SH-SY5Y (cell line): ENCODE results near the gene LNX1.

Source experiments
- GATA2 ChIP-seq: IDR thresholded peaks from 2 replicates; pipeline ENCODE4 v1.6.1; 2011; ENCODE audit warnings: mild to moderate bottlenecking, low read depth, low read length
- GATA3 ChIP-seq: IDR thresholded peaks from 2 replicates; pipeline ENCODE4 v1.6.1; 2011; ENCODE audit warnings: low read depth, mild to moderate bottlenecking, low read length, moderate library complexity

Gene LNX1

DNA sequence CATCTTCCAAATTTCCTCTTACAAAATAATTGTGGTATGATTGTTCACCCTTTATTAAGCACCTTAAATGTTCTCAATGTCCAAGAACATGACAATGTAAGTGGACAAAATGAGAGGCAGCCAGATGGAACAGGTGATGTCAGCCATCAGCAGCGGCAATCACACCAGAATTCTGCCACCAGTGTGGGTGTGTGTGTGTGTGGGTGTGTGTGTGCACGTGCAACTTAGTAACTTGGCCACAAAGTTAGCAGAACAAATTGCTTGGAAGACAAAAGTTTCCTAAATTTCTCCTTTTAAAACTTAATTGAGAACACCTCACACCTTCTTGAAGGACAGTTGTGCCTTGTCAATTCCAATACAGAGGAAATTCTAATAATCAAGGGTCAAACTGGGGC lies 18.7 kb downstream of the LNX1 start:
- TF ChIP-seq GATA3: no peak
- no peak for TF ChIP-seq GATA2

DNA sequence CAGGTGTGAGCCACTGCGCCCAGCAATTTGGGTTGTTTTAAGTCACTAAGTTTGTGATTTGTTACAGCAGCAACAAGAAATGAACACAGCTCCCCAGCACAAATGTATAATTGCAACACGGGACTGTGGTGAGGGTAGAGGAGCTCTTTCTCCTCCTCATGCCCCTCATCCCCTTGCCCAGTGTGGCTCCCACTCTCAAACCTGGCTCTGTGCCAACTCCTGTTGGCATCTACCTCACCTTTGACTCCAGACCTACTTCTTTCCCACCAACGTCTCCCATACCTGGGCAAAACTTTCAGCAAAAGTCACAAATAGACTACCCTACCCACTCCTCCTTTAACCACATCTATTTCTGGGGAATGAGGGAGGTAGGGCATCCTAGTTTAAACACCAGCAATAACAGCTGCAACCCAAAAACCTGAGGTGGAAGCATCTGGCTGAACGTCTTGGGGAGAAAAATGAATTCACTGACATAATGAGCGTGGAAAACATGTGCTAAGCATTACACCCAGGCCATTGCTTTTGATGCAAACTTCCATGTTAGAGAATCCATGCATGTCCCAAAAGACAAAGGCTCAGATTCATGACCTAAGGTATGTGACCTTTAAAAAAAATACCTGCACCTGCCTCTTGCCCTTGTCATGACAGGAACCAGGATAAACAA lies 19.2 kb downstream of the LNX1 start:
- TF ChIP-seq GATA2: no peak

DNA sequence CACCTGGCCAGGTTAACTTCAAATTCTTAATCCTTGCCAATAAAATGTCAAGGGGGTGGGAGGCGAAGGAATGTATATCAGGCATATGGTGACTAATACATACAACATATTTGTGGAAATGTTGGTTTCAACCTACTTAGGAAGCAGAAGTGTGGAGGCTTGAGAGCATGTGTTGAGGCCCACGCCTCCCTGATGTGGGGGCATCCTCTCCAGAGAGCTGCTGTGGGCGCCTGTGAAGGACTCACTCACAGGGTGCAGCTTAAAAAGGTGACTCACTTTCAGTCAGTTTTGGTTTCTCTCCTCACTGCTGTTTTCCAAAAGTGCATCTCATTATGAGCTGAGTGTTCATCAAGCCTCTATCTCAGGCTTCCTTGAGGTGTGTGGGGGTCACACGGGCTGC lies 27.5 kb downstream of the LNX1 start:
- TF ChIP-seq GATA2: no peak
- no peak for TF ChIP-seq GATA3

DNA sequence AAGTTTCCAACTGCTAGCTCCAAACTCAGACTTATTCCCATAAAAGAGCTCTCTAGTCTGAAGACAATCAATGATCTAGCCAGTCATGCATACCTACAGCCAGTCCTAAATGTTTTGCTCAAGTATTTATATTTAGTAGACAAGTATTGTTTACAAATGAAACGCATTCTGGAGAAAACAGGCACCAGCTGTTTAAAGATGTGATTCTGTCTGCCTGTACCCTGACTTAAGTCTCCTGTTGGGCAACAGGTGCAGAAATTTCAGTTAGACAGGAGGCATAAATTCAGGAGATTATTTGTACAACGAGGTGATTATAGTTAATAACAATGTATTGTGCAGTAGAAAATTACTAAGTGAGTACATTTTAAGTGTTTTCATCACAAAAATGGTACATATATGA lies 28.9 kb downstream of the LNX1 start:
- TF ChIP-seq GATA2 (no peak), GATA3 (no peak)

DNA sequence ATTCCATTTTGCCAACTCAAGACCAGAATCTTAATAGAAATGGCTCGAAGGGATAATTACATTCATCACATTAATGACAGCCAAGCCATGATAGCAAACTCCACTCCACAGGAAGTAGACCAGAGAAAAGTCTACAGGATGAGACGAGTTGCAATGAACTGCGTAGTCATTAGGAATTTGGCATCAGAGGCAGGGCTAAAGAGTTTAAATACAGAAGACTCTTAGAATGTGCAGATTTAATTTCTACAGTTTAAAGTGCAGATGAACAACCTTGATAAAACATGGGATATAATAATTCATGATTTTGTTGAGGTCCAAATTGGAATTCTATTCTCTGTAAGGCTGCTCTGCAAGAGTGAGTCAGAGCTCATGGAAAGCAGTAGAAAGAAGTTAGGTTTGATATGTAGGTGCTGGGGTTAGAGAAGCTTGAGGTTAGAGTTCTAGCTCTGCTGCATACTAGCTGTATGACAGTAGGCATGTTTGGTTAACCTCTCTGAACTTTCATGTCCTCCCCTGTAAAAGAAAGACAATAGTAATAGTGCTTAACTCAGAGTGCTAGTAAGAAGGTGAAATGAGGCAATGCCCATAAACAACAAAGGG lies 32.2 kb downstream of the LNX1 start:
- no peak for TF ChIP-seq GATA3
- no peak for TF ChIP-seq GATA2

DNA sequence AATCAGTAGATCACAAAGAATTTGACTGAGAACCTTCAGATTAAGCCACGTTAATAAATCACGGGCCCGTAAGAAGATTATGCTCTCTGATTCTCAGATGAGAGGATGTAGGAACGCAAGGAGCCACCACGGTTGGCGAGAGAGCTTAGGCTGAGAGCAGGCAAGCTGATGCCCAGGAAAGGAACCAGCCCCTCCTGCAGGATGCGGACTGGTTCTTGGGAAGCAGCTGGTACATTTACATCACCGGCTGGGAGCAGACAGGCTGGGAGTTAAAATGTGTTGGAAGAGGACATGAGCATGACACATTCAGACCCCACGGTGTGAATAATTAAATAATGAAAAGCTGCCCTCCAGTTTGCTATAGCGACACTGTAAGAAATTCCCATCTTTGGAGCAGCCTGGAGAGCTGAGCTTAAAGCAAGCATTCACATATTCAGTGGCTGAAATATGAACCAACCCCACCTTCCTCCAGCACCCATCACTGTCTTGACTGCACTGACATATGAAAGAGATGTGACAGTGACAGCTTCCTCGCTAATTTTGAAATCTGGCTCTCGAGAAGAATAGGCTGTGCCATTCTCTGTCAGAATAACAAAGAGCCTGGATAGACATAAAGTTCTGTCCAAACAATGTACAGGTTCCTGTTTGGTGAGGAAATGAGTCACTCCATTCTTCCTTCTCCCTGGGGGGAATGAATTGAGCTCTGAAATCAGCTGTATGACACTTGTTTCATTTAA lies 33.1 kb downstream of the LNX1 start:
- no peak for TF ChIP-seq GATA3
- no peak for TF ChIP-seq GATA2

DNA sequence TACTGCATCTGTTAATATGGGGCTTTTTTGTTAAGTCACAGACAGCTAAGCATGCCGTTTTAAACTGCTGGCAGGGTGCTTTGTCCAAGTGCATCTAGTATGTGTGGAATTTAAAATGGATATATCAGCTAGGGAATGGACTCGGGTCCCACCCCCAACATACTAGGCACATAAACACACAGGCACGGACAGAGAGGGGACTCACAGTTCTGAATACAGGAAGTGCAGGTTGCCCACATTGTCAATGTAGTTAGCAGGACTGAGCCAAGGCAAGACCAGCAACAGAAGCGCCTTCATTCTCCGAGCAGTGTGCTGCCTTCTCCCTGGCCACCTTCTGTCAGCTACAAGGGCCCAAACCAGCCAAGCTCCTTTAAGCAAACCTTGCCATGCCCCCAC lies 33.6 kb downstream of the LNX1 start:
- no peak for TF ChIP-seq GATA3
- TF ChIP-seq GATA2: no peak

DNA sequence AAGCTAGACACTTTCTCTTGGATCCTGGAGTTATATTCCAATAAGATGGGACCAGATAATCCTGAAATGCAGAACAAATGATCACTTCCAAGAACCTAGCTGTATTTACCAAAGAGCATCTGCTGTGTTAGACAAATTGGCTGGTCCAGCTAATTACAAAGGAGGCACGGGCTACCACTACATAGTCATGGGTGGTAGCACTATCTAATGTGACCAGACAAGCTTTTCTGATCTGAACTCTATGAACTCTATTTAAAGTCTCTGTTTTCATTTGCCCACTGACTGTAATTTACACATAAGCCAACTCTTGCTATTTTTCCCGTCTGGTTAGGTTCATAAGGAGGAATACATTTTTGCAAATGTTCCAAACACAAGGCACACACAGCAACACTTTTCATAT lies 34.6 kb downstream of the LNX1 start:
- no peak for TF ChIP-seq GATA2
- no peak for TF ChIP-seq GATA3

DNA sequence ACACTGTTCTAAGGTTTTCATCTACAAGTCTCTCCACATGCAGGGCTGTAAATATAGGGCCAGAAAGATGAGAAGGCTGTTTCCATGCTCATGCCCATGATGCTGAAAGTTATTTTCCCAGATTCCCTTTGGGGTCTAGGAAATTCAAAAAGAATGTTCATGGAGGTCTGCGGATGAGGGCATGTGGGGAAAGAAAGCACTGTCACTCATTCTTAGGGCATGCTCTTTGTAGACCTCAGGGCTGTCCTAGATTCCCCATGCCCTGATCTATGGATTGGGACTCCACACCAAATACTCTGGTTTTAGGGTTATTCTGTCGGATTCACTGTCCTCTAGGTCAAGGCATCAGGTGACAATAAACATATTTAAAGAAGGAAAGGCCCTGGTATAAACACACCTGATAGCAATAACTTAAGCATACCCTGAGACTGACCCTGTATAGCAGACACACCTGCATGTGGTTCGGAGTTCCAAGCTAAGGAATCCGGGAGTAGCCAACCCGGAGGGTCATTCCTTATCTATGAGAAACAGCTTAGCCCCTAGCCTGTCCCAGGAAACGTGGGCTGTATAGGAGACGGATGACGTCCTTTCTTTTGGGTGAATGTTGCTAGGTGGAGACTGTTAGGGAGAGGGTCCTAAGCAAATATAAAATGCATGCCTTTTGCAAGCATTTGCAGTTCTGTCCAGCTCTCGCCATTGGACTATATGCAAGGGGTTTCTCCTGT lies 37.6 kb downstream of the LNX1 start:
- no peak for TF ChIP-seq GATA2
- no peak for TF ChIP-seq GATA3

DNA sequence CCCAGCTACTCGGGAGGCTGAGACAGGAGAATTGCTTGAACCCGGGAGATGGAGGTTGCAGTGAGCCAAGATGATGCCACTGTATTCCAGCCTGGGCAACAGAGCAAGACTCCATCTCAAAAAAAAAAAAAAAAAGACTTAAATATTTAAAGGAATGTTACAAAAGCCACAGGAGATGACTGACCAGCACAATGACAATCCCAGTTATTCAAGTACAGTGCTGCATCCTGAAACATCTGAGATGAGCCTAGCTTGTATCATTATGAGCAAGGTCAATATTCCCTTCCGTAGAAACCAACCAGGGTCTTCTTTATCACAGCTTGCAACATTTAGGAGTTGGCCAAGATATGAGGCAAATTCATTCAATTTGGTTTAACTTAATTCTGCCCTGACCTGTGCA lies 38.6 kb downstream of the LNX1 start:
- TF ChIP-seq GATA2 (no peak), GATA3 (no peak)

DNA sequence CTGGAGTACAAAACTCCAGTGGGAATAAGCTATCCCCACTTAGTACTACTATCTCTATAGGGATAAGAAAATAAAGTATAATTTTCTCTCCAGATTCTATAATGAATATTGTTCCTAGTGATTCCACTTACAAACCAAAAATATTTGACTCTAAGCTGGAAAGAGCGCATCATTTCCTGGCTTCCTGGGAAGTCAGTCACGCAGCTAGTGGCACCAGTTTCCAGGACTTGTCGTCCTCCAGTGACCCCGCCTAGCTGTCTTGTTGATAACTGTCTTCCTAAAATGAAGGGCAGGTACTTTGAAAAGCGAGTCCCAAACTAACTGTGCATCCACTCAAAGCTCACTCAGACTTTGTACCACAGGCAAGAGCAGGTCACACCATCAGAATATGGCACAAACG lies 39.3 kb downstream of the LNX1 start:
- TF ChIP-seq GATA3: no peak
- TF ChIP-seq GATA2: no peak

DNA sequence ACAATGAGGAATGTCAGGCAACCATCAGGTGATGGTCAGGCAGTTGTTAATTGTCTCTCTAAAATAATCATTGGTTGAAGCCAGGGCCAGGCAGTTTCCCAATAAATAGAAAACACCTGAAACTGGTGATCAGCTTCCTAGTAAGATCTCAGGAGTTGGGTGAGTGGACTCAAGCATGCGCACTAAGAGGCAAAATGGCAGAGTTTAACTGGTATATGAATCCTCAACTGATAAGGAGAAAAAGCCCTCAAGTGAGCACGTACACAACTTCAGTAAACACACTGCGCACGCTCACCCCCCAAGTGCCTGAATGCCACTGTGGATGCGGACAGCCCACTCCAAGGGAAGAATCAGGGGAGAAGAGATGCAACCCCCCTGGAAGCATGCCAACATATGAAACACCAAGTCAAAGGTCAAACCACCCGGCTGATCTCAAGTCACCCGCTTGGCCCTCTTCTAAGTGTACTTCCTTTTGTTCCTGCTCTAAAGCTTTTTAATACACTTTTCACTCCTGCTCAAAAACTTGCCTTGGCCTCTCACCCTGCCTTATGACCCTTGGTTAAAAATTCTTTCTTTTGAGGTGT lies 39.9 kb downstream of the LNX1 start:
- TF ChIP-seq GATA3 (no peak), GATA2 (no peak)

DNA sequence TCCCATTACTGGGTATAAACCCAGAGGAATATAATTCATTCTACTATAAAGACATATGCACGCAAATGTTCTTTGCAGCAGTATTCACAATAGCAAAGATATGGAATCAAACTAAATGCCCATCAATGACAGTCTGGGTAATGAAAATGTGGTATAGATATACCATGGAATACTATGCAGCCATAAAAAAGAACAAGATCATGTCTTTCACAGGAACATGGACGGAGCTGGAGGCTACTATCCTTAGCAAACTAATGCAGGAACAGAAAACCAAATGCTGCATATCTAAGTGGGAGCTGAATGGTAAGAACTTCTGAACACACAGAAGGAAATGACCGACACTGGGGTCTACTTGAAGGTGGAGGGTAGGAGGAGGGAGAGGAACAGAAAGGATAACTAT lies 42.6 kb downstream of the LNX1 start:
- TF ChIP-seq GATA3: no peak
- no peak for TF ChIP-seq GATA2

DNA sequence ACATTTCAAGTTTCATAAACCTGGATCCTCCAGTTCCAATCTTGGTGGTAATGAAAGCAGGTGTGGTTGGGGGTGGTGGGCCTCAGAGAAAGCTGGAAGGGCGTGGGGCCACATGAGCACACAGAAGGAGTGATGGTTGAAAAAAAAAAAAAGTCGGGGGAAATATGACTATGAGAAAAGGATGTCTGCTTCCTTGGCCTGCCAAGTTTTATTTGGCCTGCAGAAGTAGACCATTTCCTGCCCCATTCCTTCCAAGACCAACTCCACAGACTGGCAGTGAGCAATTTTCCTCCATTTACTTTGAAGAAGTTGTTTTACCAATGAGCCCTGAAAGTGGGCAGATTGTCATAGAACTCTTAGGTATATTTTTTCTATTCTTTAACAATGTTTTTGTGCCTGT lies 43.3 kb downstream of the LNX1 start:
- TF ChIP-seq GATA2 (no peak), GATA3 (no peak)

DNA sequence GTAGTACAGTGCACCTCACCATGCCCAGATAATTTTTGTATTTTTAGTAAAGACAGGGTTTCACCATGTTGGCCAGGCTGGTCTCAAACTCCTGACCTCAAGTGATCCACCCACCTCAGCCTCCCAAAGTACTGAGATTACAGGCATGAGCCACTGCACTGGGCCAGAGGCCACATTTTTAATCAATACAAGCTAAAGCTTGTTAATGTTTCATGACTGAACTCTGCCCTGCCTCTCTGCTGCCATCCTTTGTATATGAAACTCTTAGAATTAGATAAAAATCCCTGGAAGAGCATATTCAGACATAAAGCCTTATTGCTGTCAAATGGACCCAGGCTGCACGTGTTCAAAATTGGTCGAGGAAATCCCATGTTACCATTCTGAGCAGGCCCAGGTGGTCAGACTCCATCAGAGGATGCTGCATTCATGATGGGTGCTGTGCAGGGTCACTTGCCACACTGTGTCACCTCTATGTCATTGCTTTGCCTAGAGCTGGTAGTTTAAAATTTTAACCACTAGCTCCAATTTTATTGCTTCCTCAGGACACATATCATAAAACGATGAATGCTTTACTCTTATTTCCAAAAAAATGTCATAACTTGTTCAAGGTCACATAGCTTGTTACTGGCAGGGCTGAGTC lies 45.2 kb downstream of the LNX1 start:
- TF ChIP-seq GATA2 (no peak), GATA3 (no peak)
